ENCODE results near the gene MSRB1. TPM values are rescaled to one million over a fixed set of nuclear protein-coding genes. Genes with fewer than 3 reads are reported as not detected.

MSRB1 gene, protein sequence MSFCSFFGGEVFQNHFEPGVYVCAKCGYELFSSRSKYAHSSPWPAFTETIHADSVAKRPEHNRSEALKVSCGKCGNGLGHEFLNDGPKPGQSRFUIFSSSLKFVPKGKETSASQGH
- total RNA-seq: 10 to 100 TPM; 23.5 to 24.7 TPM

DNA sequence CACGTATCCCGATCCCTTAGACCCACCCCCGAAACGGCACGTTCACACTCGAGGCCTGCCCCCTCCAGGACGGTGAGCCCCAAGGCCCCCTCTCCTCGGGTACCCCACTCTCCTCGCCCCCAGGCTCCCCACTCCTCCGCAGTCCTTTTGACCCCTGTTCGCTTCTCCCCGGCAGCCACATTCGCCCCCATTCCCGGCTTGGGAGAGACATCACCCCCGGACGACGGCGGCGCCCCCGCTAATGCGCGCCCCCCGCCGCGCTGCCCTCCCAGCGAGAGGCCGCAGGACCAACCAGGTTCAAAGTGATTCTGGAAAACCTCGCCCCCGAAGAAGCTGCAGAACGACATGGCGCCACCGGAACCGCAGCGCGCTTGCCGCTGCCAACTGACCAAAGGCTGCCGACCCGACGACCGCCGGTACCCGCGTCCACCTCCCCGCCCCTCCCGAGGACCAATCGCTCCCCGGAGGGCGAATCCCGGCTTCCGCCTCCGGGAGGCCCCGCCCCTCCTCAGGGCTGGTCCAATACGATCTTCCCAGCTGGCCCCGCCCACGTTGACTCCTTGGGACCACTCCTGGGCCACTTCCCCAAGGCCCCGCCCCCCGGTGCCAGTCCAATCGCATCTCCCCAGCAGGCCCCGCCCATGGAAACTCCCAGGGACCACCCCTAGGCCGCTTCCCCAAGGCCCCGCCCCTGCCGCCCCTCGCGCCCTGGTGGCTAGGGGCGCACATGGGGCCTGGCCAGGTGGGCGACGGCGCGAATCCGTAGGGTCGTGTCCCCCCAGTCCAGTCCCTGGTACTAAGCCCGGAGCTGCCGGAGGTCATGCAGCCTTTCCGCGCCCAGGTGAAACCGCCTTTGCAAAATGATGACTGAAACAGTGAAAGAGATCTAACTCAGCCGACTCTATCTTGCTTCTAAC, at the start of gene MSRB1:
Gene MSRB1, minus strand, starts transcription at position 390 of the 917 bp plus-strand sequence. Its CDS starts 43 bp downstream, at position 347.
- ChIA-PET CTCF (interaction anchor here (0.6 to 1.3 kb wide), 6 partner anchors 10 to 346 kb away, joined by 3 to 6 read pairs (median 4); partner anchors contain the start of genes CRAMP1, IFT140 and NDUFB10), POLR2A (interaction anchor here (0.7 to 1.9 kb wide), 7 partner anchors 15 to 212 kb away, joined by 3 to 21 read pairs (median 5); partner anchors contain the start of genes NUBP2, RPS2, SPSB3 and TBL3)

DNA sequence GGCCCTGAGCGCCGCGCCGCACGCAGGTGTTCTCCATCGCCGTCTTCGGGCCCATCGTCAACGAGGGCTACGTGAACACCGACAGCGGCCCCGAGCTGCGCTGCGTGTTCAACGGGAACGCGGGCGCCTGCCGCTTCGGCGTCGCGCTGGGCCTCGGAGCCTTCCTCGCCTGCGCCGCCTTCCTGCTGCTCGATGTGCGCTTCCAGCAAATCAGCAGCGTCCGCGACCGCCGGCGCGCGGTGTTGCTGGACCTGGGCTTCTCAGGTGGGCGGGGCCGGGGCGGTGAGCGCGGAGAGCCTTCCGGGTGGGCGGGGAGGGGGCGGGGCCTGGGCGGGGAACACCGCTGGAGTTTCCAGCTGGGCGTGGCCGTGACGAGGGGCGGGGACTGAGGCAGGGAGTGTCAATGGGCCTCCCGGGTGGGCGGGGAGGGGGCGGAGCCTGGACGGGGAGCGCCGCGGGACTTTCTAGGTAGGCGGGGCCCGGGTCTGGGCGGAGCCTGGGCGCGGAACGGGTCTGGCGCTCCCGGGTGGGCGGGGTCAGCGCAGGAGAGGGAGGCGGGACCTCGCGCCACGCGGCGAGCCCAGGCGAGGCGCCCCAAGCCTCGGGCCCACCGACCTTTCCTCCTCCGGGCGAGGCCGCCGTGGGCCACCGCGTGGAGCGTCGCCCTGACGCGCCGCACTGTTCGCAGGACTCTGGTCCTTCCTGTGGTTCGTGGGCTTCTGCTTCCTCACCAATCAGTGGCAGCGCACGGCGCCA, 49.1 kb upstream of the MSRB1 start:
- ChIA-PET POLR2A (interaction anchor here (2.2 to 2.4 kb wide), 3 partner anchors 21 to 163 kb away, joined by 6 to 11 read pairs (median 7); partner anchors contain the start of genes RPS2 and TRAF7), CTCF (interaction anchor here (5.5 kb wide), 1 partner anchor 12 kb away, joined by 41 read pairs; no protein-coding TSS in a partner anchor)

DNA sequence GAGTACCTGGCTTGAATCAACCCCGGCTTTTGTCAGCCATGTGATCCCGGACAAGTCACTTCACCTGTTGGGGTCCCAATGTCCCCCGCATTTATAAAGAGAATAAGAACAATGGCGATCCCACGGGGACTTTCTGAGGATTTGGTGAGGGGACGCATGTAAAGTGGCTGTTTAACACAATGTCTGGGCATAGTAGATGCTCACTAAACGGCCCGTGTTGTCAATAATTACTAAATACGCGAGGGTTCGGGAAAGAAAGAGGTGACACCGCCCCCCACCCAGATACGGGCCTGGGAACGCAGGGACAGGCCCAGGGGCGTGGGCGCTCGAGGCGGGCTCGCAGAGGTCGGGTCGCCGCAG, 48.6 kb upstream of the MSRB1 start:
- ChIA-PET POLR2A (interaction anchor here (1.1 to 2.4 kb wide), 4 partner anchors 9 to 163 kb away, joined by 3 to 11 read pairs (median 6); partner anchors contain the start of genes RPS2 and TRAF7), CTCF (interaction anchor here (1.4 to 5.5 kb wide), 3 partner anchors 10 to 149 kb away, joined by 3 to 41 read pairs (median 5); partner anchors contain the start of gene NOXO1)

DNA sequence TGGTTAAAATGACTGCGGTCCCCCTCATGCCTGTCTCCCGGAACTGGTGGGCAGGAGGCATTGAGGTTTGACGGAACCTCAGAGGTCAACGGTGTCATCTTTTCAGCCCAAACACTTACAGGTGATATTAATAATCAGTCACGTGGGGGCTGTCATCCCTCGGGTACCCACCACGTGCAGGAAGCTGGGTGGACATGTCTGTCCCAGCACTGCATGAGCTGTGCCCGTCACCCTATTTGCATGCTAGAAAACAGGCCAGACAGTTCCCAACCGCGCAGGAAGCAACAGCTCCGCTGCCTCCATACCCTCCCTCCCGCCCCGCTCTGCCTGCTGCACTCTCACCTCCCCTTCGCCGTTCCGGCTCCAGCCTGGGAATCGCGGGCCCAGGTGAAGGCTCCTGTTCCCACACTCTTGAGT, 48.1 kb upstream of the MSRB1 start:
- POLR2A ChIA-PET: interaction anchor here (1.1 to 2.4 kb wide), 4 partner anchors 9 to 164 kb away, joined by 3 to 11 read pairs (median 6); partner anchors contain the start of genes RPS2 and TRAF7
- CTCF ChIA-PET: interaction anchor here (1.4 to 5.5 kb wide), 4 partner anchors 9 to 149 kb away, joined by 3 to 41 read pairs (median 6); partner anchors contain the start of gene NOXO1

DNA sequence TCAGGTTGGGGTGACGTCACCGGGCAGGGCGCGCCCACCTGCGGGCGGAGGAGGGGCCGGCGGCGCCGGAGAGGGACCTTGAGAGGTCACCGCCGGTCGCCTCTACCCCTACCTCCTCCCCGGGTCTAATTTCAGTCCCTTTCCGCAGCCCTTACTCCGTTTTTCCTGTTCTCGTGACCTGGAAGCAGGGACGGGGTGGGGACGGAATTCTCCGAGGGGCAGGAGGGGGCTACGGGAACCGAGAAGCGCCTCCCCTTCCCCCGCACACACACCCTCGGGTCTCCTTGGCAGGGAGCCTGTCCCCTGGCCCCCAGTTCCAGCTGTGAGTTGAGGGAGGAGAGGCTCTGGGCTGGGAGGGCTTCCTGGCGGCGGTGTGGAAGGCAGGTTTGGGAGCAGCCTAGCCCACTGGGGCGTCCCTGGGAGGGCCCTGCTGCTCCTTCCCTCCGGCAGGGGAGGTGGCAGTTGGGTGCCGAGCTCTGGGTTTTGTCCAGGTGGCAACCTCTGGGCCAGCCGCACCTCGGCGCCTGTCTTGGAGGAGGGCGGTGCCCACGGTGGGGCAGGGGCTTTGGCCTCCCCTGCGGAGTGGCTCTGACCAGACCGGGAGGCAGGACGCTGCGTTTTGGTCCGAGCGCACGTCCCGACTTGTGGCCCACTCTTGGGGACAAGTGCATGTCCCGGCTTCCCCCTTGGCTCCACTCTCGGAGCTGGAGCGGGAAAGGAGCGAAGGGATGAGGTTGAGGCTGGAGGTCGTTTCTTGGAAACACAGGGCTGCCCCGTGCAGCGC, 47.5 kb upstream of the MSRB1 start:
- ChIA-PET POLR2A (interaction anchor here (1.1 to 2.4 kb wide), 5 partner anchors 8 to 164 kb away, joined by 3 to 11 read pairs (median 6); partner anchors contain the start of genes RPS2 and TRAF7), CTCF (interaction anchor here (1.4 to 1.7 kb wide), 3 partner anchors 9 to 150 kb away, joined by 3 to 8 read pairs (median 5); partner anchors contain the start of gene NOXO1)

DNA sequence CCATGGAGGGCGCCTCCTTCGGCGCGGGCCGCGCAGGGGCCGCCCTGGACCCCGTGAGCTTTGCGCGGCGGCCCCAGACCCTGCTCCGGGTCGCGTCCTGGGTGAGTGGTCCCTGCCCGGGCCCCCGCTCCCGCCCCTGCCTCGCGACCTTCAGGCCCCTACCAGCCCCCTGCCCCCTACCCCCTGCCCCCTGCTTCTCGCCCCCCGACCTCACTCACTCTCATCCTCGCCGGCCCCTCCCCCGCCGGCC, 47.0 kb upstream of the MSRB1 start:
- ChIA-PET CTCF (interaction anchor here (1.6 to 1.7 kb wide), 2 partner anchors 8 to 13 kb away, joined by 5 to 8 read pairs; partner anchors contain the start of gene NOXO1), POLR2A (interaction anchor here (1.2 to 2.2 kb wide), 2 partner anchors 25 to 165 kb away, joined by 4 to 7 read pairs; partner anchors contain the start of genes RPS2 and TRAF7)

DNA sequence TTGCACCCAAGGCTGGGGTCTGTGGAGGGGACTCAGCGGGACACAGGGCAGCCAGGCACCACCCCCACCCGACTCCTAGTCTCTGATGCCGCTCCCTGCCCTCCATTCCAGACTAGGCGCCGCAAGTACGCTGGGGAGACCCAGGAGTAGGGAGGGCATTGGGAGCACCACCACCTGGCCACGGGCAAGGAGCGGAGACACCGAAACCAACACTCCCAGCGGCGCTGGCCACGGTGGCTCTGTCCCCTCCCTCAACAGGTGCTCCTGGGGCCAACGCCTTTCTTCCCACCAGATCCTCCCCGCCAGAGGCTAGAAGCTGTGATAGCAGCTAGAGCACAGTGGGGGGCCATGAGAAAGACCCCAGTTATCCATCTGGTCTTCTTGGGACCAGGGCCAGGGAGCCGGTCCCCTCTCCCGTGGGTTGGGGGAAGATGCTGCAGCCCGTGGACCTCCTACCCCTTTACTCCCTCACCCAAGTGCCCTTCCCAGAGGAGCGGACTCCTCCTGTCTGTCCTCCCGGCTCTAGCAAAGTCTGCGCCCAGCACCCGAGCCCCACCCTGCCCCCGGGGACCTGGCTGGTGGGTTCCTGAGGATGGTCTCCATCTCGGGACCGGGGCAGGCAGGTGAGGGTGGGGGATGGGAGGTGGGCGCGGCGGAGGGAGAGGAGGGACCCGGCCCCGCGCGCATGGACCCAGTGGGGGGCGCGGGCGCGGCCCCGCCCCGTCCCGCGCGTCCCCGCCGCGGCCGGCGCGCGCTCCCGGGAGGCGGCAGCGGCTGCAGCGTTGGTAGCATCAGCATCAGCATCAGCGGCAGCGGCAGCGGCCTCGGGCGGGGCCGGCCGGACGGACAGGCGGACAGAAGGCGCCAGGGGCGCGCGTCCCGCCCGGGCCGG, 46.5 kb upstream of the MSRB1 start, which contains the start of gene SYNGR3:
Gene SYNGR3, plus strand, starts transcription at position 762 of the 892 bp plus-strand sequence. CDS start 133 bp downstream, outside the sequence.
- POLR2A ChIA-PET: interaction anchor here (1.2 kb wide), 1 partner anchor 25 kb away, joined by 4 read pairs; the partner anchor contains the start of gene RPS2
- CTCF ChIA-PET: interaction anchor here (1.0 to 1.7 kb wide), 2 partner anchors 14 to 18 kb away, joined by 3 to 8 read pairs; partner anchors contain the start of gene TBL3

DNA sequence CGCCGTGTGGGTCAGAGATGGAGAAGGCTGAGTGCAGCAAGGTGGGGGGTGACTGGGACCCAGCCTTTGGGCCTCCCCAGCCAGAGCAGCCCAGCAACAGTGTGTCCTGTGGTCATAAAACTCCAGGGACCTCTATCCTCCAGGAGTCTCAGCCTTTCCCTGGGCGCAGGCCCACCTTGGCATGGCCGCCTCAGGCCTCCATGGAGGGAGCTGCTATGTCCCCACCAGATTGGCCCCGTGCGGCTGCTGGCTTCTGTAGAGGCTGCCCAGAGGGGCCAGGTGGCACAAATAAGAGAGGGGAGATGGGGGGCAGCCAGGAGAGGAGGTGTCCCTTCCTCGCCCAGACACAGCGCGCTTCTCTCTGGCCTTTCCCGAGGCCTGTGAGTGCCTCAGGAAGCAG, 44.2 kb upstream of the MSRB1 start:
- ChIA-PET POLR2A (no interaction called here), CTCF (interaction anchor here (1.7 kb wide), 1 partner anchor 17 kb away, joined by 6 read pairs; no protein-coding TSS in a partner anchor)

DNA sequence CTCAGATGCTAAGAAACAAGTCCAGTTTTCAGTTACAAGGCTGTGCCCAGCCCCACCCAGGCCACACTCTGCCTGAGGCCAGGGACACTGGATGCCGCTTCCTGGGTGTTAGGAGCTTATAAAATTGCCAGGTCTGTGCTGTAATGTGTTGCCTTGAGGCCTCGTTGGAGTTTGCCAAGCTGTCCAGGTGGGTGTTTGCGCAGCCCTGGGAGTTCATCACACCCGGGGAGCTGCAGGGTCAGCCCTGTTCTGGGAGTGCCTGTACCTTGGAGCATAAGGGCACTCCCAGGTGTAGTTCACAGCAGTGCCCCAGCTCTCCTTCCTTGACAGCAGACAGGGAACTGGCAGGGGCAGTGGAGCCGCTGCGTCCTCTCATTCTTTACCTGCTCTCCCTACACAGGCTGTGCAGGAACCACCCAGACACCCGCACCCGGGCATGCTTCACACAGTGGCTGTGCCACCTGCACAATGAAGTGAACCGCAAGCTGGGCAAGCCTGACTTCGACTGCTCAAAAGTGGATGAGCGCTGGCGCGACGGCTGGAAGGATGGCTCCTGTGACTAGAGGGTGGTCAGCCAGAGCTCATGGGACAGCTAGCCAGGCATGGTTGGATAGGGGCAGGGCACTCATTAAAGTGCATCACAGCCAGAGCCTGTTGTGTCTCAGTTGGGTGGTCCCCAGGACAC, 42.6 kb upstream of the MSRB1 start:
- POLR2A ChIA-PET: interaction anchor here (2.0 to 2.2 kb wide), 2 partner anchors 14 to 20 kb away, joined by 9 read pairs; partner anchors contain the start of genes RPS2 and TBL3
- CTCF ChIA-PET: interaction anchor here (1.2 to 1.6 kb wide), 3 partner anchors 8 to 155 kb away, joined by 4 to 8 read pairs (median 4); no protein-coding TSS in a partner anchor

DNA sequence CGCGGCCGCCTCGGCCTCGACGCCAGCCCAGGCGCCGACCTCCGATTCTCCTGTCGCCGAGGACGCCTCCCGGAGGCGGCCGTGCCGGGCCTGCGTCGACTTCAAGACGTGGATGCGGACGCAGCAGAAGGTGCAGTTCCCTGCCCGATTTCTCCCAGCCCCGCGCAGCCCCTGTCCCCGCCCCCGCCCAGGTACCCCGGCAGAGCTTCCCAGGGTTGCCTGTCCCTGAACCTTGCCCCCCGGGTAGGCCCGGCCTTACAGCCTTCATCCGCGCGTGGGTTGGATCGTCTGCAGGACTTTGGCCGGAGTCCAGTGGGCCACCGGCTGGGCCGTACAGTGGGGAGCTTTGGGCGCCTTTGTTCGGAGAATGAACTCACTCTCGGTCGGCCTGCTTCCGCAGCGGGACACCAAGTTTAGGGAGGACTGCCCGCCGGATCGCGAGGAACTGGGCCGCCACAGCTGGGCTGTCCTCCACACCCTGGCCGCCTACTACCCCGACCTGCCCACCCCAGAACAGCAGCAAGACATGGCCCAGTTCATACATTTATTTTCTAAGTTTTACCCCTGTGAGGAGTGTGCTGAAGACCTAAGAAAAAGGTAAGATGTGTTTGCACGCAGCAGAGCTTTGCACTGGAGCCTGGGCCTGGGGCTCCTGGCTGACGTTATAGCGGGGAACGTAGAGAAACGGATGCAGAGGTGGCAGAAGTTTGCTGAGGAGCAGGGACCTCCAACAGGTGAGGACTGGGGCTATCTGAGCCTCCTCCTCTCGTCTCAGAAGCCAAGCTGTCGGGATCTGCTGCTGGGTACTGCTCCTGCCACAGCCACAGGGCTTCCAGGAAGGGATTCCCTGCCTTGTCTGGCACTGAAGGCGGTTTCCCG, 41.6 kb upstream of the MSRB1 start:
- POLR2A ChIA-PET: interaction anchor here (0.6 to 2.2 kb wide), 4 partner anchors 13 to 767 kb away, joined by 3 to 9 read pairs (median 6); partner anchors contain the start of genes NDUFB10, RPS2 and TBL3
- CTCF ChIA-PET: interaction anchor here (0.7 to 1.6 kb wide), 7 partner anchors 9 to 156 kb away, joined by 3 to 8 read pairs (median 4); partner anchors contain the start of gene TBL3

DNA sequence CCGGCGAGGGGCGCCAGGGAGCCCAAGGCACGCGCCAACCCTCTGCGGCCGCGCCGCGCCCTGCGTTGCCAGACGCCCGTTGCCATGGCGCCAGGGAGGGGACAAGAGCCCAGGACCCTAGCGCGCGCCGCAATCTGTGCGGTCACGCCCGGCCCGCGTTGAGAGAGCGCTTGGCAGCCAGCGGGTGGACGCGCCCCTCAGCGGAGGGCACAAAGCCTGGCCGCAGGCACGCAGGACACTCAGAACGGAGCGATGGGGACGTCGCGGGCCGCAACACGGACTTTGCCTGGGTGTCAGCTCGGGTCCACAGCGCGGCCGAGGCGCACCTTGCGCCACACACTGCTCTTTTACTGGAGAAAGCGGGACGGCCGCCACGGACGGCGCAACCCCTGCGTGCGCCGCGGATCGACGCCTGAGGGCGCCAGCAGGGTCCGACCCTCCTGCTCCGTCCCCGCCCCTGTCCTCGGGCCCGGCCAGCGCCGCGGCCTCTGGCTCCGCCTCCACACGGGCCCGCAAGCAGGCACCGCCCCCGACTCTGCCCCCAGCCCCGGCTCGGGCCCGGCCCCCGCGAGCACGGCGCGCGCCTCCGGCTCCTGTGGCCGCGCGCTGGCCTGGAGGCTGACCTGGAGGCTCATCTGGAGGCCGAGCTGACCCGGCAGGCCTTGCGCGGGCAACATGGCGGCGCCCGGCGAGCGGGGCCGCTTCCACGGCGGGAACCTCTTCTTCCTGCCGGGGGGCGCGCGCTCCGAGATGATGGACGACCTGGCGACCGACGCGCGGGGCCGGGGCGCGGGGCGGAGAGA, 40.7 kb upstream of the MSRB1 start, which contains the start of gene GFER:
Gene GFER, plus strand, starts transcription at position 650 of the 803 bp plus-strand sequence. Its CDS starts 26 bp downstream, at position 676.
- ChIA-PET CTCF (interaction anchor here (0.7 to 1.6 kb wide), 8 partner anchors 10 to 157 kb away, joined by 3 to 8 read pairs (median 4); partner anchors contain the start of gene TBL3), POLR2A (interaction anchor here (1.0 to 2.2 kb wide), 3 partner anchors 12 to 24 kb away, joined by 4 to 9 read pairs (median 9); partner anchors contain the start of genes NDUFB10, RPS2 and TBL3)

DNA sequence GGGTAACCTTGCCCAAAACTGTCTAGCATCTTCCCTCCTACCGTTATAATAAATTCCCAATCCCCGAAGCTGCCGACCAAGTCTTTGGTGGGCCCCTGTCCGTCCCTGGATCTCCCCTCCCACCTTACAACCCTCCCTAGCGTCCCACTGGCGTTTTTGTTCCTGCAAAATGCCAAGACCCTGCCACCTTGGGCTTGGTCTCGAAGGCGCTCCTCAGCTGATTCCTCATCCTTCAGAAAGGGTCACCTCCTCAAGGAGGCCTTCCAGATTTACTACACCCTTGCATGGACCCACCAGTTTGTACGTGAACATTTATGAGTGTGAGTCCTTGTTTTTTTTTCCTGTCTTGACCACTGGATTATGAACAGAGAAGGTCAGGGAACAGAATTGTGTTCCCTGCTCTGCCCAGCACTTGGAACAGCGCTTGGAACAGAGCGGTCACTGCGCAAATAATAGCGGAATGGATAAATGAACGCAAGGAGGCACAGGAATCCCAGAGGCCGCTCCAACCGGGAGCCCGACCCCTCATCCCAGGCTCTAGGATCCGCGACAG, 40.1 kb upstream of the MSRB1 start:
- ChIA-PET POLR2A (interaction anchor here (0.7 to 2.2 kb wide), 4 partner anchors 8 to 18 kb away, joined by 3 to 9 read pairs (median 4); partner anchors contain the start of genes RPS2 and TBL3), CTCF (interaction anchor here (0.8 to 1.2 kb wide), 3 partner anchors 18 to 157 kb away, joined by 3 to 4 read pairs (median 3); no protein-coding TSS in a partner anchor)

DNA sequence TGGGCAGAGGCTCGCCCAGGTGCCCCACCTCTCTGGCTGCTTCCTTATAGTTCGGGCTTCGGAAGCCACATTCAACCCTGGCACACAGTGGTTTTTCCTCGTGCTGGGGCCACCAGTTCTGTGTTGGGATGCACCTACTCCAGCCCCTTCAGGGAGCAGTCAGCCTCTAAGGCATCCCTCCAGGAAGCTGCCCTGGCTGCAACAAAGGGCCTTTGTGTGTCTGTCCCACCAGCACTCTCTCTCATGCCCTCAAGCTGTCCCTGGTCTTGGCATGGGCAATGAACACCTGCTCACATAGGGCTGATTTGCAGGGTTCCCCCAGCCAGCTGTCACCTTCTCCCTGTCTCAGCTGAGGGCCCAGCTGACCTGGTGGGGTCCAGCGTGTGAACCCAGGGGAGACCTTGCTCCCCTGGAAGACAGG, 39.0 kb upstream of the MSRB1 start:
- ChIA-PET CTCF (interaction anchor here (0.8 to 1.5 kb wide), 2 partner anchors 9 to 17 kb away, joined by 3 to 5 read pairs; no protein-coding TSS in a partner anchor), POLR2A (interaction anchor here (1.1 to 1.9 kb wide), 2 partner anchors 17 to 201 kb away, joined by 3 to 4 read pairs; partner anchors contain the start of gene RPS2)

Measured in activated CD8-positive, alpha-beta memory T cell treated with anti-CD3 and anti-CD28 coated beads for 36 hours (primary cell).